Colonic mucosa (tissue), 4 donors: Measurements from ENCODE around the gene FHDC1. TPM values are rescaled to one million over a fixed set of nuclear protein-coding genes. Genes with fewer than 3 reads are reported as not detected.

Source experiments
- DNase-seq: peaks from one replicate; pipeline ENCODE4 v3.0.0-alpha.2; 2020
- H3K27ac ChIP-seq: fragments of 200-600 bp; one replicate; pipeline ENCODE4 v1.8.0; 2021
- H3K27me3 ChIP-seq: fragments of 200-600 bp; one replicate; pipeline ENCODE4 v1.8.0; 2021
- H3K36me3 ChIP-seq: fragments of 200-600 bp; one replicate; pipeline ENCODE4 v1.8.0; 2021
- H3K4me1 ChIP-seq: fragments of 200-600 bp; one replicate; pipeline ENCODE4 v1.8.0; 2021; ENCODE audit warnings: mild to moderate bottlenecking
- H3K4me3 ChIP-seq: fragments of 200-600 bp; one replicate; pipeline ENCODE4 v1.8.0; 2021
- H3K9ac ChIP-seq, 2 donors: one replicate each; pipeline ENCODE4 v1.7.0; 2013; ENCODE audit warnings: control low read depth in 2 of 2, low read depth in 2 of 2, low read length in 2 of 2
- H3K9me3 ChIP-seq: fragments of 200-600 bp; one replicate; pipeline ENCODE4 v1.8.0; 2021
- intact Hi-C: fragments of 100-400 bp; cut with DNase I; formaldehyde crosslinking; loops from one replicate; pipeline ENCODE4 v1.14.1; 2022
- total RNA-seq, 2 donors: library from RNA; stranded (reverse); fragmentation: NEBNext Ultra II Directional in 1 of 2; extraction: Animal tissue kit (Norgen Biotek cat#: 25700) in 1 of 2; gene quantifications; one replicate each; pipeline ENCODE4 v1.2.1, GENCODE V29; 2021
- TF ChIP-seq, protein P1 (sequence below): fragments of 200-600 bp; IDR thresholded peaks from one replicate; pipeline ENCODE4 v1.8.0; 2022; ENCODE audit warnings: antibody characterized with exemption, mild to moderate bottlenecking
- donor health status: healthy.
- donor health status: DM: no; HTN: no; CAD: no.
- donor health status: DM: no; HTN: no; CAD: no.

The FHDC1 gene
- total RNA-seq, 2 donors from 2014 or later: 13.9 to 14.0 TPM

DNA sequence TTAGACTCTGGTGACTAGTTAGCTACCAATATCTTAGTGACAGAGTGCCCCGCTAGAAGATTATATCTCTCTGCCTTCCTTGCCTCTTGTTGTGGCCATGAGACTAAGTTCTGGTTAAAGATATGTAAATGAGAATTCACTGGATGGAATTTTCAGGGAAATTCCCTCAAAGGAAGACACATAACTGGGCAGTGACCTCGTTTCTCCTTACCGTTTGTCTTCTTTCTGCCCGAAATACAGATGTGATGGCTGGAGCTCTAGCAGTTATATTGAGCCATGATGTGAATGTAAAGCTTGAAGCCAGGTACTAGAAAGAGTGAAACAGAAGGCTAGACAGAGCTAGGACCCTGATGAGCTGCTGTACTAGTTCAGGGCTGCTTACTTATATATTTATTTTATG lies 80.5 kb downstream of the FHDC1 start:
- no peaks in the 10 kb centered on the region for H3K27me3 ChIP-seq
- DNase-seq: no peak
- H3K4me3 ChIP-seq: no peak overlapping the region
- no peak overlapping the region for H3K27ac ChIP-seq
- TF ChIP-seq, protein P1, sequence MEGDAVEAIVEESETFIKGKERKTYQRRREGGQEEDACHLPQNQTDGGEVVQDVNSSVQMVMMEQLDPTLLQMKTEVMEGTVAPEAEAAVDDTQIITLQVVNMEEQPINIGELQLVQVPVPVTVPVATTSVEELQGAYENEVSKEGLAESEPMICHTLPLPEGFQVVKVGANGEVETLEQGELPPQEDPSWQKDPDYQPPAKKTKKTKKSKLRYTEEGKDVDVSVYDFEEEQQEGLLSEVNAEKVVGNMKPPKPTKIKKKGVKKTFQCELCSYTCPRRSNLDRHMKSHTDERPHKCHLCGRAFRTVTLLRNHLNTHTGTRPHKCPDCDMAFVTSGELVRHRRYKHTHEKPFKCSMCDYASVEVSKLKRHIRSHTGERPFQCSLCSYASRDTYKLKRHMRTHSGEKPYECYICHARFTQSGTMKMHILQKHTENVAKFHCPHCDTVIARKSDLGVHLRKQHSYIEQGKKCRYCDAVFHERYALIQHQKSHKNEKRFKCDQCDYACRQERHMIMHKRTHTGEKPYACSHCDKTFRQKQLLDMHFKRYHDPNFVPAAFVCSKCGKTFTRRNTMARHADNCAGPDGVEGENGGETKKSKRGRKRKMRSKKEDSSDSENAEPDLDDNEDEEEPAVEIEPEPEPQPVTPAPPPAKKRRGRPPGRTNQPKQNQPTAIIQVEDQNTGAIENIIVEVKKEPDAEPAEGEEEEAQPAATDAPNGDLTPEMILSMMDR: no peak
- H3K36me3 ChIP-seq: no peaks in the 10 kb centered on the region
- no peaks in the 10 kb centered on the region for H3K4me1 ChIP-seq
- intact Hi-C loops: no loop called here
- H3K9ac ChIP-seq: no peak overlapping the region
- H3K9me3 ChIP-seq: no peaks in the 10 kb centered on the region

- Histone ChIP-seq H3K27me3 (no peaks in the 10 kb centered on the region), H3K4me1 (no peaks in the 10 kb centered on the region), H3K36me3 (no peaks in the 10 kb centered on the region), H3K9me3 (no peaks in the 10 kb centered on the region), H3K27ac (no peak overlapping the region), H3K9ac (no peak overlapping the region), H3K4me3 (no peak overlapping the region)
- intact Hi-C loops: no loop called here
- no peak for DNase-seq
- TF ChIP-seq, protein P1: no peak
Observed at GRCh38 chr4:153018031-153018430, 81.9 kb downstream of the FHDC1 start.

DNA sequence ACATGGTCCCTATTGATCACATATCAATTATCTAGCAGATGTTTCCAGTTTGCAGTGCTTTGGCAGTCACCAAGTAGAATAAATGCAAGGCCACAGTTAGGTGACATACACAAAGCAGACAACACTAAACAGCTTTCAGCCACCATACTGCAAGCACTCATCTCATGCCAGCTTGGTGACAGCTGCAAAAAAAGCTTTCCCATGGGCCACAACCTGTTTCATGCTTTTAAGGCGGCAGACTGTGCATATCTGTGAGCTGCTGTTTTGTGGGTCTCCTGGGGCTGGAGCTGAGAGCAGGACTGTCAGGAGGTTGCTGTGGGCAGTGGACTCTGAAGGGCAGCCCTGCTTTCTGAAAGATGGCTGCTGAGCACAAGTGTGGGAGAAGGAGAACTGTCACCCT lies 82.6 kb downstream of the FHDC1 start:
- Histone ChIP-seq H3K27ac (no peak overlapping the region), H3K4me3 (no peak overlapping the region), H3K4me1 (no peaks in the 10 kb centered on the region), H3K9me3 (no peaks in the 10 kb centered on the region), H3K9ac (no peak overlapping the region), H3K36me3 (no peaks in the 10 kb centered on the region), H3K27me3 (no peaks in the 10 kb centered on the region)
- intact Hi-C loops: no loop called here
- no peak for DNase-seq
- TF ChIP-seq, protein P1: no peak

DNA sequence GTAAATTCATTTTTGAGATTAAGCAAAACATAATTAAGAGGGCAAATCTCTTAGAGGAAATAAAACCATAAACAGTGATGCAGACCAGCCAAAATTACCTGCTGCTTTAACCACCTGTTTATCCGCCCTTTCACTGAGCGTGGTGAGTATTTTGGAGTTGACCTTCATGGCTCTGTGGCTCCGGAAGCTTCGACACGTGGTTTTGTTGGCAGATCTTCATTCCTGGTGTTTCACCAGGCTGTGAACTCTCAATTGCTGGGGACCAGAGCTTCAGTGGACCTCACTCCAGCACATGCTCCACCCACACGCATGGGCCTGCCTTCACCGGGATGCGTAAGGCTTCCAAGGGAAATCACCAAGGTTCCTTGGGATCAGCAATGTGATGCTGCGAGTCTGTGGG lies 83.8 kb downstream of the FHDC1 start:
- Histone ChIP-seq H3K36me3 (no peaks in the 10 kb centered on the region), H3K27me3 (no peaks in the 10 kb centered on the region), H3K4me1 (no peaks in the 10 kb centered on the region), H3K9ac (no peak overlapping the region), H3K4me3 (no peak overlapping the region), H3K27ac (no peak overlapping the region), H3K9me3 (no peaks in the 10 kb centered on the region)
- intact Hi-C loops: no loop called here
- TF ChIP-seq, protein P1: no peak
- no peak for DNase-seq

DNA sequence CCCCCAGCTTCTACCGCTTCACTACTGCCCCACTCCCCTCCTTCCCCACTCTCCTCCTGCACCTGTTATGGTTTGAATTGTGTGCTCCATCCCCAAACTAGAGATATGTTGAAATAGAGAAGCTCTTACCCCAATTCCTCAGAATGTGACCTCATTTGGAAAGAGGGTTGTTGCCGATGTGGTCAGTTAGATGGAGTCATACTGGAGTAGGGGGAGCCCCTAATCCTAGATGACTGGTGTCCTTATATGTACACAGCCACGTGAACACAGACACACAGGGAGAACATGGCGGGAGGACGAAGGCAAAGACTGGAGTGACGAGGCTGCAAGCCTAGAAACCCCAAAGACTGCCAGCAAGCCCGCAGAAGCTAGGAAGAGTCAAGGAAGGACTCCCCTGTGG lies 84.3 kb downstream of the FHDC1 start:
- H3K4me1 ChIP-seq: no peaks in the 10 kb centered on the region
- H3K27me3 ChIP-seq: no peaks in the 10 kb centered on the region
- no peak overlapping the region for H3K9ac ChIP-seq
- no peak for DNase-seq
- no peaks in the 10 kb centered on the region for H3K36me3 ChIP-seq
- no peak overlapping the region for H3K27ac ChIP-seq
- H3K9me3 ChIP-seq: no peaks in the 10 kb centered on the region
- intact Hi-C loops: no loop called here
- TF ChIP-seq, protein P1: no peak
- no peak overlapping the region for H3K4me3 ChIP-seq

DNA sequence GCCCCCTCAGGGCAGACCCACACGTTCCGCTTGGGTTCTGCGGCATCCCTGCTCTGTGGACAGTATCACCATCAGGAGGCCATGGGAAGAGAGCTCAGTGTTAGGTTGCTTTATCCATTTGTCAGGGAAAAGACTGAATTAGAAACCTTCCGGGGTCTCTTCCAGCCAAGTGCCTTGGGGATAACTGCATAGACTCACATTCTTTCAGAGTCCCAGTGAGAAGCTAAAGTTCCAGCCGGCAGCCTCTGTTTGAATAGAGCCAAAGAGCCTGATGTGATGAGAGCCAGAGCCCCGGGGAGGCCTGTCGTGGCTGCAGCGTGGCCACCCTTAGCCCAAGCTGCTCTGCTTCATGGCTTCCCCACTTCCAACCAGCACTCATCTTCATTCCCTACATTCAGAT lies 85.2 kb downstream of the FHDC1 start:
- no peak for DNase-seq
- TF ChIP-seq, protein P1: no peak
- Histone ChIP-seq H3K27me3 (no peaks in the 10 kb centered on the region), H3K4me1 (no peaks in the 10 kb centered on the region), H3K36me3 (no peaks in the 10 kb centered on the region), H3K27ac (no peak overlapping the region), H3K4me3 (no peak overlapping the region), H3K9ac (no peak overlapping the region), H3K9me3 (no peaks in the 10 kb centered on the region)
- intact Hi-C loops: no loop called here
